Fibroblast of the aortic adventitia (primary cell): ENCODE results near the gene ACADSB. TPM values are rescaled to one million over a fixed set of nuclear protein-coding genes. Genes with fewer than 3 reads are reported as not detected.

Experiments used
- DNase-seq: peaks from one replicate; pipeline ENCODE4 v3.0.0-alpha.2; 2010; ENCODE audit warnings: low read depth
- H3K4me3 ChIP-seq: 2 replicates; pipeline ENCODE4 v1.5.1; 2011; ENCODE audit warnings: low read depth, mild to moderate bottlenecking, control low read depth, low read length, moderate library complexity
- total RNA-seq: library from RNA; depleted of rRNA; stranded (reverse); fragments of >200 nt; gene quantifications from 2 replicates; pipeline ENCODE4 v1.2.3, GENCODE V29; 2012; ENCODE audit warnings: low replicate concordance
- TF ChIP-seq, protein P1 (sequence below): IDR thresholded peaks from 2 replicates; pipeline ENCODE4 v1.5.1; 2011; ENCODE audit warnings: mild to moderate bottlenecking, low read length, control low read depth, inconsistent platforms; ENCODE audit not compliant: insufficient read depth

Gene ACADSB
- total RNA-seq, 1 donor = 7.4 TPM

DNA sequence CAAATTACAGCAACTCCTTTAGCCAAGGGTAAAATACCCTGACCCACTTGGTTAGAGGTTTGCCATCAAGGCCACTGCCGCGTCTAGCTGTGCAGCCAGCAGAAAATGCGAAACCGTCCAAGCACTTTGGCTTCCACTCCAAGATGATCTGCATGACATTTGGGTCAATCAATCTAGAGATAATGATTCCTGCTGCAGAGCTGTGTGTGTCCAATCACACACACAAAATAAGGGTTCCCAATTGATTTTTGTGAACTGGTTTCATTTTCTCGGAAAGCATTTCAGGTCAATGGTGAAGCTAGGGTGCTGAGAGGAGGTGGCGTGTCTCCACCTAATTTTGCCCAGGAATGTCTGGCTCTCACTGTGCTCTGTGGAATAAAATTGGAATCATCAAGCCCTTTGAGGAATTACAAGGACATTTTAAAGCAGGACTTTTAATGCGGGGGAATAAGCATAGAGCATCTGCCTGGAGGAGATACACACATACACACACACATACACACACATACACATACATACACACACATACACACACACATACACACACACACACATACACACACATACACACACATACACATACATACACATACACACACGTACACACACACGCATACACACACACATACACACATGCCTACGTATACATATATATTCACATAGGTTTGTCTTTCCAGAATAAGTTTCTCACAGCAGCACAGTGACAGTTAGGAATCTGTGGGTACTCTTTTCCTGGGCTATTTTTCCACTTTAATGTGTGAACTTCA lies 59.5 kb downstream of the ACADSB start:
- no peak overlapping the region for H3K4me3 ChIP-seq
- TF ChIP-seq, protein P1, sequence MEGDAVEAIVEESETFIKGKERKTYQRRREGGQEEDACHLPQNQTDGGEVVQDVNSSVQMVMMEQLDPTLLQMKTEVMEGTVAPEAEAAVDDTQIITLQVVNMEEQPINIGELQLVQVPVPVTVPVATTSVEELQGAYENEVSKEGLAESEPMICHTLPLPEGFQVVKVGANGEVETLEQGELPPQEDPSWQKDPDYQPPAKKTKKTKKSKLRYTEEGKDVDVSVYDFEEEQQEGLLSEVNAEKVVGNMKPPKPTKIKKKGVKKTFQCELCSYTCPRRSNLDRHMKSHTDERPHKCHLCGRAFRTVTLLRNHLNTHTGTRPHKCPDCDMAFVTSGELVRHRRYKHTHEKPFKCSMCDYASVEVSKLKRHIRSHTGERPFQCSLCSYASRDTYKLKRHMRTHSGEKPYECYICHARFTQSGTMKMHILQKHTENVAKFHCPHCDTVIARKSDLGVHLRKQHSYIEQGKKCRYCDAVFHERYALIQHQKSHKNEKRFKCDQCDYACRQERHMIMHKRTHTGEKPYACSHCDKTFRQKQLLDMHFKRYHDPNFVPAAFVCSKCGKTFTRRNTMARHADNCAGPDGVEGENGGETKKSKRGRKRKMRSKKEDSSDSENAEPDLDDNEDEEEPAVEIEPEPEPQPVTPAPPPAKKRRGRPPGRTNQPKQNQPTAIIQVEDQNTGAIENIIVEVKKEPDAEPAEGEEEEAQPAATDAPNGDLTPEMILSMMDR = no peak
- DNase-seq = no peak

DNA sequence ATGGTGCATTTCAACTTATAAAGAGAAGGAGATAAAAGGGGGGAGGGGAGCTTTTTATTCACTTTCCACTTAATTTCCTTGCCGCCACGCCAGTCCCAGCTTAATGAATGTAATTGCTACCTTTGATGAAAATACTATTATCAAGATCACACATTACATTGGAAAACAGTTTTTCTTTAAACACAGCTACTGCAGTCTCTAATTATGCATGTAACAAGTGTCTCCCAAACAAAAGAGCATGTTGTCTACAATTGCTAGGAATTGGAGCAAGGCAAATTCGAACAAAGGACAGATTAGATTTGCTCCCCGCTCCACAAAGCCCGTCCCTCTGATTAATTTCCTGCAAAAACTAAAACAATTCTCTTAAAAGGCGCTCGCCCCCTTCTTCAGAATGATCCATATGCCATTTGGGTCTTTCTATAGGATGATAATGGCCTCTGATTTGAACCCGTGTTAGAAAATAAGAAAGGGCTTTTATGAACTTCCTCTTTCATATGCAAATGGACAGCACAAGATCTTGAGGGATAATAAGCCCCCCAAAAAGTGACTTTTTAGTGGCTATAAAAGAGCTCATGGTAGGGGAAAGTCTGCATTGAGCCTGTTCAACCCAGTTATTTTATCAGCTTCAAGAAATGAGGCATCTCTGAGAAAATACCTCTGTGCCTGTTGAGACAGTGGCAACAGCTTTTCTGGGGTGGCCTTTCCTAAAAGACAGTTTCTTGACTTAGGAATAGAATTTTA lies 60.6 kb downstream of the ACADSB start:
- TF ChIP-seq, protein P1 = no peak
- no peak for DNase-seq
- H3K4me3 ChIP-seq = no peak overlapping the region

GRCh38 chr10:123073187-123073586 lies 64.4 kb downstream of the ACADSB start:
- DNase-seq = no peak
- H3K4me3 ChIP-seq = no peak overlapping the region
- TF ChIP-seq, protein P1 = no peak

DNA sequence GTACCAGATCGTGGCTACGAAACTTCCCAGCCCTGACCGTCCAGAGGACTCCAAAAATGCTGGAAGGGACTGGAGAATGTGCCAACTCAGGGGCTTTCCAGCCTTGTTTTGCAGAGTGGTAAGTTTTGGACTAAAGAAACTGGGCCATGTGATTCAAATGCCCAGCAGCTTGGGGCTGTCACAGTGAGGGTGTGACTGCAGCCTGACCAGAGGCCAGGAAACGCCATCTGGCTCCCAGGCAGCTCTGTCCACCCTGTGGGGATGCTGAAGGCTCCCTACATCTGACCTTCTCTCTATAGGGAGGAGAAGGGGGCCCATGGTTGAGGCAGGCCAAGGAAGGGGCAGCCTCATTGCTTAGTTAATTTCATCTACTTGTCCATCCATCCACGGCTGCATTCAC lies 65.4 kb downstream of the ACADSB start:
- TF ChIP-seq, protein P1 = no peak
- no peak overlapping the region for H3K4me3 ChIP-seq
- no peak for DNase-seq

- no peak for DNase-seq
- no peak overlapping the region for H3K4me3 ChIP-seq
- TF ChIP-seq, protein P1 = no peak
These were observed 73.1 kb downstream of the ACADSB start for GRCh38 chr10:123081896-123082295.

DNA sequence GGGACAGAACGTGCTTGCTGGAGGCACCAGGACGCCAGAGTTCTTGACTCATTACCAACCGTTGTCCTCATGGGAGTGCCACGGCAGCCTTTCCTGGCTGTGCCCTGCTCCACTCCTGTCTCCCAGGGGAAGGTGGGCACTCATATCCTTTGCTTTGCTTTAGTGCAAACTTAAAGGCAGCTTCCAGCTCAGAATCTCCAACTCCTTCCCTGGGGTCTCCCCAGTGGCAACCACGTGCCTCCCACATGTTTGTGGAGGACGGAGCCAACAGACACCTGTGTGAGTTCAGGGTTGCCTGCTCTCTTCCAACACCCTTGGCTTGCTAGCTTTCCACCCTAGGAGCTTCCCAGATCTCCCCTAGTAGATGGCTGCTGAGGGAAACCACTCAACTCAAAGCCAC lies 75.0 kb downstream of the ACADSB start:
- TF ChIP-seq, protein P1 = no peak
- H3K4me3 ChIP-seq = no peak overlapping the region
- DNase-seq = no peak
